Panc1 (cell line): ENCODE data around the gene CENPF. TPM values are rescaled to one million over a fixed set of nuclear protein-coding genes. Genes with fewer than 3 reads are reported as not detected.

Source experiments
- ATAC-seq: fragments of 200-7000 bp; cut with Tn5 transposase; 2 replicates; pipeline ENCODE4 v1.9.1; 2020; ENCODE audit warnings: mild to moderate bottlenecking, moderate library complexity
- BruUV-seq: library from RNA; stranded (reverse); fragments of 400-500 nt; replicated peaks from 2 replicates; lab custom pipeline; 2021; lab: Mats Ljungman, UMichigan
- CTCF ChIA-PET: fragments of 300-600 bp; sonication (Branson Sonifier 250); formaldehyde crosslinking; loops from one replicate; lab custom pipeline; 2022; ENCODE audit warnings: antibody characterized with exemption; lab: Charles Lee
- POLR2A ChIA-PET: fragments of 300-600 bp; sonication (Branson Sonifier 250); formaldehyde crosslinking; loops from one replicate; lab custom pipeline; 2022; ENCODE audit warnings: antibody characterized with exemption; lab: Charles Lee
- DNase-seq: peaks from one replicate; pipeline ENCODE4 v3.0.0-alpha.2; 2010; ENCODE audit warnings: low read depth, low spot score
- H3K27ac ChIP-seq: 2 replicates; pipeline ENCODE4 v1.5.1; 2011; ENCODE audit warnings: mild to moderate bottlenecking, low read length, inconsistent platforms
- H3K27me3 ChIP-seq: fragments of 200-500 bp; sonication (Bioruptor generic); 2 replicates; pipeline ENCODE4 v1.6.0; 2014; ENCODE audit warnings: low read length, inconsistent platforms; ENCODE audit not compliant: control insufficient read depth, insufficient read depth
- H3K36me3 ChIP-seq: fragments of 200-500 bp; sonication (Bioruptor generic); 2 replicates; pipeline ENCODE4 v1.5.1; 2014; ENCODE audit warnings: inconsistent platforms, mild to moderate bottlenecking, low read length, moderate library complexity; ENCODE audit not compliant: control insufficient read depth, insufficient read depth
- H3K4me1 ChIP-seq: 2 replicates; pipeline ENCODE4 v1.5.1; 2011; ENCODE audit warnings: inconsistent platforms, mild to moderate bottlenecking, low read length, moderate library complexity; ENCODE audit not compliant: control insufficient read depth, insufficient read depth
- H3K4me3 ChIP-seq, 2 experiments: 2 replicates each; pipeline ENCODE4 v1.5.1; 2011 to 2012; ENCODE audit warnings: low read depth in 2 of 2, low read length in 2 of 2, mild to moderate bottlenecking in 2 of 2, inconsistent platforms in 1 of 2, moderate library complexity in 1 of 2
- H3K9me3 ChIP-seq: fragments of 200-500 bp; sonication (Bioruptor generic); 2 replicates; pipeline ENCODE4 v1.5.1; 2014; ENCODE audit warnings: low read depth, mild to moderate bottlenecking, inconsistent platforms, low read length, moderate library complexity; ENCODE audit not compliant: control insufficient read depth, insufficient read depth
- POLR2AphosphoS5 ChIP-seq: IDR thresholded peaks from 2 replicates; pipeline ENCODE4 v1.6.1; 2012; ENCODE audit warnings: mild to moderate bottlenecking, low read depth, low read length, moderate library complexity
- SIN3A ChIP-seq: IDR thresholded peaks from 2 replicates; pipeline ENCODE4 v1.6.1; 2012; ENCODE audit warnings: low read depth, mild to moderate bottlenecking, low read length, moderate library complexity, borderline replicate concordance; ENCODE audit not compliant: insufficient read depth
- TCF7L2 ChIP-seq: IDR thresholded peaks from 2 replicates; pipeline ENCODE4 v1.6.1; 2011; ENCODE audit warnings: mild to moderate bottlenecking, low read depth, low read length, inconsistent platforms
- in situ Hi-C: cut with HindIII; loops from 2 replicates; pipeline ENCODE4 v1.10.0; 2016; ENCODE audit warnings: low sequenced_read_pairs, low pct_unique_long_range_greater_than_20kb
- intact Hi-C: fragments of 100-400 bp; cut with micrococcal nuclease; formaldehyde crosslinking; loops from one replicate; pipeline ENCODE4 v1.10.0; 2022; ENCODE audit not compliant: unreplicated experiment
- total RNA-seq: library from RNA; stranded (reverse); gene quantifications from one replicate; pipeline ENCODE4 v1.2.1, GENCODE V29; 2021; ENCODE audit not compliant: unreplicated experiment
- TF ChIP-seq, protein P1 (sequence below), 2 experiments: IDR thresholded peaks; 2 replicates each; pipeline ENCODE4 v1.6.1; 2011 to 2012; ENCODE audit warnings: low read depth in 2 of 2, control low read depth in 1 of 2, low read length in 1 of 2, mild to moderate bottlenecking in 1 of 2, moderate library complexity in 1 of 2; ENCODE audit not compliant: insufficient read depth in 1 of 2
- TF ChIP-seq, protein P2 (sequence below): fragments of 450-650 bp; IDR thresholded peaks from 2 replicates; pipeline ENCODE4 v1.5.1; 2017; ENCODE audit warnings: mild to moderate bottlenecking

The CENPF gene
- total RNA-seq, 1 experiment from 2014 or later: 156 TPM

DNA sequence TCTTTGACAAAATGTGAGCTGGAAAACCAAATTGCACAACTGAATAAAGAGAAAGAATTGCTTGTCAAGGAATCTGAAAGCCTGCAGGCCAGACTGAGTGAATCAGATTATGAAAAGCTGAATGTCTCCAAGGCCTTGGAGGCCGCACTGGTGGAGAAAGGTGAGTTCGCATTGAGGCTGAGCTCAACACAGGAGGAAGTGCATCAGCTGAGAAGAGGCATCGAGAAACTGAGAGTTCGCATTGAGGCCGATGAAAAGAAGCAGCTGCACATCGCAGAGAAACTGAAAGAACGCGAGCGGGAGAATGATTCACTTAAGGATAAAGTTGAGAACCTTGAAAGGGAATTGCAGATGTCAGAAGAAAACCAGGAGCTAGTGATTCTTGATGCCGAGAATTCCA, 42.7 kb downstream of the CENPF start:
- no peak for DNase-seq
- intact Hi-C loops: no loop called here
- H3K27me3 ChIP-seq: no peaks in the 10 kb centered on the region
- no peak overlapping the region for H3K4me3 ChIP-seq
- H3K27ac ChIP-seq: no peak overlapping the region
- ChIA-PET CTCF (no interaction called here), POLR2A (interaction anchor here (0.6 kb wide), 1 partner anchor 911 kb away, joined by 3 read pairs; no protein-coding TSS in a partner anchor)
- no peak for ATAC-seq
- H3K36me3 ChIP-seq: peaks cover 85% of the 10 kb centered on the region
- in situ Hi-C loops: no loop called here
- TF ChIP-seq POLR2AphosphoS5: no peak
- TF ChIP-seq, protein P1, sequence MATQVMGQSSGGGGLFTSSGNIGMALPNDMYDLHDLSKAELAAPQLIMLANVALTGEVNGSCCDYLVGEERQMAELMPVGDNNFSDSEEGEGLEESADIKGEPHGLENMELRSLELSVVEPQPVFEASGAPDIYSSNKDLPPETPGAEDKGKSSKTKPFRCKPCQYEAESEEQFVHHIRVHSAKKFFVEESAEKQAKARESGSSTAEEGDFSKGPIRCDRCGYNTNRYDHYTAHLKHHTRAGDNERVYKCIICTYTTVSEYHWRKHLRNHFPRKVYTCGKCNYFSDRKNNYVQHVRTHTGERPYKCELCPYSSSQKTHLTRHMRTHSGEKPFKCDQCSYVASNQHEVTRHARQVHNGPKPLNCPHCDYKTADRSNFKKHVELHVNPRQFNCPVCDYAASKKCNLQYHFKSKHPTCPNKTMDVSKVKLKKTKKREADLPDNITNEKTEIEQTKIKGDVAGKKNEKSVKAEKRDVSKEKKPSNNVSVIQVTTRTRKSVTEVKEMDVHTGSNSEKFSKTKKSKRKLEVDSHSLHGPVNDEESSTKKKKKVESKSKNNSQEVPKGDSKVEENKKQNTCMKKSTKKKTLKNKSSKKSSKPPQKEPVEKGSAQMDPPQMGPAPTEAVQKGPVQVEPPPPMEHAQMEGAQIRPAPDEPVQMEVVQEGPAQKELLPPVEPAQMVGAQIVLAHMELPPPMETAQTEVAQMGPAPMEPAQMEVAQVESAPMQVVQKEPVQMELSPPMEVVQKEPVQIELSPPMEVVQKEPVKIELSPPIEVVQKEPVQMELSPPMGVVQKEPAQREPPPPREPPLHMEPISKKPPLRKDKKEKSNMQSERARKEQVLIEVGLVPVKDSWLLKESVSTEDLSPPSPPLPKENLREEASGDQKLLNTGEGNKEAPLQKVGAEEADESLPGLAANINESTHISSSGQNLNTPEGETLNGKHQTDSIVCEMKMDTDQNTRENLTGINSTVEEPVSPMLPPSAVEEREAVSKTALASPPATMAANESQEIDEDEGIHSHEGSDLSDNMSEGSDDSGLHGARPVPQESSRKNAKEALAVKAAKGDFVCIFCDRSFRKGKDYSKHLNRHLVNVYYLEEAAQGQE (IDR thresholded peaks at IDR 0.05; ENCODE audit: insufficient read depth in 1 of 2, low read depth in 2 of 2, low read length in 1 of 2): no peak
- TF ChIP-seq TCF7L2: no peak
- no peaks in the 10 kb centered on the region for H3K9me3 ChIP-seq
- no peaks in the 10 kb centered on the region for H3K4me1 ChIP-seq
- no TSS peak for BruUV-seq

DNA sequence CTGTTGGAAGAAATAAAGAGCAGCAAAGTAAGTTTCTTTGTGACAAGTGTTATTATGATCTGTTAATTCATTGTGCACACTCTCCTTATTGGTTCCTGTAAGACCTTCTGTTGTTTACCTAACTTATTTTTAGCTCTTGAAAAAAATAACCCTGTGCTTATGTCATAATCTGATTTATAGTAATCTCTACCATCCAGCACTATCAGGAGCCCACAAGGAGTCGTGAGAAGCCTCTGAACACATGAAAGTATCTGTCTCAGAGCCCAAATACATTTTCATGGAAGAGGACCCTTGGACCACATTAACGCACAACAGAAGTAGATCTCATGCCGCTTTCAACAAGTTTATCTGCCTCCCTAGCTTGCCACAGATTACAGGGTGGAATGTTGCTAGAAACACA, 45.8 kb downstream of the CENPF start:
- in situ Hi-C loops: no loop called here
- peaks cover 67% of the 10 kb centered on the region for H3K36me3 ChIP-seq
- H3K27ac ChIP-seq: no peak overlapping the region
- H3K4me1 ChIP-seq: no peaks in the 10 kb centered on the region
- CTCF ChIA-PET: no interaction called here
- no peak for ATAC-seq
- intact Hi-C loops: no loop called here
- no peaks in the 10 kb centered on the region for H3K9me3 ChIP-seq
- no peaks in the 10 kb centered on the region for H3K27me3 ChIP-seq
- no TSS peak for BruUV-seq
- DNase-seq: no peak
- POLR2A ChIA-PET: no interaction called here
- H3K4me3 ChIP-seq: no peak overlapping the region
- TF ChIP-seq POLR2AphosphoS5 (no peak), SIN3A (no peak), TCF7L2 (no peak)
- TF ChIP-seq, protein P2, sequence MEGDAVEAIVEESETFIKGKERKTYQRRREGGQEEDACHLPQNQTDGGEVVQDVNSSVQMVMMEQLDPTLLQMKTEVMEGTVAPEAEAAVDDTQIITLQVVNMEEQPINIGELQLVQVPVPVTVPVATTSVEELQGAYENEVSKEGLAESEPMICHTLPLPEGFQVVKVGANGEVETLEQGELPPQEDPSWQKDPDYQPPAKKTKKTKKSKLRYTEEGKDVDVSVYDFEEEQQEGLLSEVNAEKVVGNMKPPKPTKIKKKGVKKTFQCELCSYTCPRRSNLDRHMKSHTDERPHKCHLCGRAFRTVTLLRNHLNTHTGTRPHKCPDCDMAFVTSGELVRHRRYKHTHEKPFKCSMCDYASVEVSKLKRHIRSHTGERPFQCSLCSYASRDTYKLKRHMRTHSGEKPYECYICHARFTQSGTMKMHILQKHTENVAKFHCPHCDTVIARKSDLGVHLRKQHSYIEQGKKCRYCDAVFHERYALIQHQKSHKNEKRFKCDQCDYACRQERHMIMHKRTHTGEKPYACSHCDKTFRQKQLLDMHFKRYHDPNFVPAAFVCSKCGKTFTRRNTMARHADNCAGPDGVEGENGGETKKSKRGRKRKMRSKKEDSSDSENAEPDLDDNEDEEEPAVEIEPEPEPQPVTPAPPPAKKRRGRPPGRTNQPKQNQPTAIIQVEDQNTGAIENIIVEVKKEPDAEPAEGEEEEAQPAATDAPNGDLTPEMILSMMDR: no peak
- TF ChIP-seq, protein P1 (IDR thresholded peaks at IDR 0.05; ENCODE audit: insufficient read depth in 1 of 2, low read depth in 2 of 2, low read length in 1 of 2): no peak
